IMR-90 (cell line): Measurements from ENCODE around the gene CDHR3. TPM values are rescaled to one million over a fixed set of nuclear protein-coding genes. Genes with fewer than 3 reads are reported as not detected.
A peak's percentile ranks its signal among the peaks of the same experiment; 100 is the strongest.

Source experiments
- ATAC-seq: fragments of 200-7000 bp; cut with Tn5 transposase; 2 replicates; pipeline ENCODE4 v1.9.1; 2020; ENCODE audit warnings: low read depth, mild to moderate bottlenecking, moderate library complexity
- BruUV-seq: library from RNA; stranded (reverse); fragments of 400-500 nt; replicated peaks from 2 replicates; lab custom pipeline; 2021; lab: Mats Ljungman, UMichigan
- CTCF ChIA-PET: fragments of 300-600 bp; formaldehyde crosslinking; extraction: SDS; loops from one replicate; lab custom pipeline; 2021; ENCODE audit warnings: antibody characterized with exemption; lab: Yijun Ruan, JAX
- POLR2A ChIA-PET: fragments of 300-600 bp; sonication (Branson Sonifier 250); formaldehyde crosslinking; loops from one replicate; lab custom pipeline; 2022; ENCODE audit warnings: antibody characterized with exemption; ENCODE audit not compliant: unreplicated experiment; lab: Charles Lee
- DNase-seq: peaks from one replicate; pipeline ENCODE4 v3.0.0; 2013
- H2AFZ ChIP-seq: replicated peaks from 2 replicates; pipeline ENCODE3; 2013; ENCODE audit warnings: low read length, mild to moderate bottlenecking; ENCODE audit not compliant: poor library complexity
- H2AK5ac ChIP-seq: 2 replicates; pipeline ENCODE4 v1.6.1; 2013; ENCODE audit warnings: low read depth, low read length, inconsistent platforms
- H2AK9ac ChIP-seq: replicated peaks from 2 replicates; pipeline ENCODE3; 2013; ENCODE audit warnings: mild to moderate bottlenecking, low read depth, low read length, moderate library complexity; ENCODE audit not compliant: poor library complexity
- H2BK120ac ChIP-seq: 2 replicates; pipeline ENCODE4 v1.6.1; 2013; ENCODE audit warnings: low read depth, low read length, inconsistent platforms
- H2BK15ac ChIP-seq: 3 replicates; pipeline ENCODE4 v1.6.1; 2013; ENCODE audit warnings: low read depth, low read length, inconsistent platforms
- H2BK20ac ChIP-seq: 2 replicates; pipeline ENCODE4 v1.6.1; 2013; ENCODE audit warnings: low read depth, mild to moderate bottlenecking, inconsistent platforms, low read length, moderate library complexity
- H2BK5ac ChIP-seq: 2 replicates; pipeline ENCODE4 v1.6.1; 2013; ENCODE audit warnings: mild to moderate bottlenecking, low read depth, low read length, inconsistent platforms; ENCODE audit not compliant: poor library complexity, severe bottlenecking
- H3K14ac ChIP-seq: replicated peaks from 2 replicates; pipeline ENCODE4 v1.6.1; 2013; ENCODE audit warnings: low read depth, low read length, inconsistent platforms
- H3K18ac ChIP-seq: 2 replicates; pipeline ENCODE4 v1.6.1; 2013; ENCODE audit warnings: low read depth, low read length, control low read depth
- H3K23ac ChIP-seq: 2 replicates; pipeline ENCODE4 v1.6.1; 2013; ENCODE audit warnings: low read depth, low read length, inconsistent platforms
- H3K27ac ChIP-seq: 2 replicates; pipeline ENCODE4 v1.5.1; 2013; ENCODE audit warnings: mild to moderate bottlenecking, control low read depth, low read length; ENCODE audit not compliant: insufficient read depth
- H3K27me3 ChIP-seq: 2 replicates; pipeline ENCODE4 v1.6.1; 2013; ENCODE audit warnings: low read length; ENCODE audit not compliant: control insufficient read depth, insufficient read depth
- H3K36me3 ChIP-seq: 2 replicates; pipeline ENCODE4 v1.6.1; 2013; ENCODE audit warnings: low read length, mixed read lengths; ENCODE audit not compliant: control insufficient read depth, insufficient read depth
- H3K4ac ChIP-seq: 2 replicates; pipeline ENCODE4 v1.6.1; 2013; ENCODE audit warnings: low read depth, low read length, inconsistent platforms
- H3K4me1 ChIP-seq: 2 replicates; pipeline ENCODE4 v1.6.1; 2013; ENCODE audit warnings: low read length, mixed read lengths; ENCODE audit not compliant: control insufficient read depth, insufficient read depth
- H3K4me2 ChIP-seq: 2 replicates; pipeline ENCODE4 v1.6.1; 2013; ENCODE audit warnings: low read depth, mild to moderate bottlenecking, control low read depth, low read length, moderate library complexity
- H3K4me3 ChIP-seq: 2 replicates; pipeline ENCODE4 v1.5.1; 2013; ENCODE audit warnings: low read depth, mild to moderate bottlenecking, control low read depth, low read length, moderate library complexity; ENCODE audit not compliant: insufficient read depth
- H3K56ac ChIP-seq: 2 replicates; pipeline ENCODE4 v1.6.1; 2013; ENCODE audit warnings: low read length, inconsistent platforms; ENCODE audit not compliant: insufficient read depth; ENCODE audit errors: extremely low read depth
- H3K79me1 ChIP-seq, 2 experiments: 2 replicates each; pipeline ENCODE4 v1.6.1; 2013; ENCODE audit warnings: low read length in 2 of 2, inconsistent platforms in 1 of 2, low read depth in 1 of 2
- H3K9ac ChIP-seq: 2 replicates; pipeline ENCODE4 v1.6.1; 2013; ENCODE audit warnings: low read depth, low read length, control low read depth
- H3K9me1 ChIP-seq: 2 replicates; pipeline ENCODE4 v1.6.1; 2013; ENCODE audit warnings: low read length, inconsistent platforms; ENCODE audit not compliant: insufficient read depth
- H3K9me3 ChIP-seq: 2 replicates; pipeline ENCODE4 v1.6.1; 2013; ENCODE audit warnings: low read length; ENCODE audit not compliant: control insufficient read depth, insufficient read depth
- H4K20me1 ChIP-seq: 2 replicates; pipeline ENCODE4 v1.6.1; 2013; ENCODE audit warnings: low read length, inconsistent platforms; ENCODE audit not compliant: insufficient read depth
- H4K5ac ChIP-seq: 2 replicates; pipeline ENCODE4 v1.6.1; 2013; ENCODE audit warnings: mild to moderate bottlenecking, low read depth, low read length, control low read depth
- H4K8ac ChIP-seq, 2 experiments: 2 replicates each; pipeline ENCODE4 v1.6.1; 2013; ENCODE audit warnings: low read depth in 2 of 2, low read length in 2 of 2, control low read depth in 1 of 2, inconsistent platforms in 1 of 2
- H4K91ac ChIP-seq: 2 replicates; pipeline ENCODE4 v1.6.1; 2013; ENCODE audit warnings: low read depth, low read length, inconsistent platforms; ENCODE audit not compliant: insufficient read depth
- BHLHE40 ChIP-seq: fragments of 150-350 bp; IDR thresholded peaks from 2 replicates; pipeline ENCODE4 v1.6.1; 2016; ENCODE audit warnings: mild to moderate bottlenecking, low read depth, low read length
- CEBPB ChIP-seq: IDR thresholded peaks from 2 replicates; pipeline ENCODE4 v1.6.1; 2012; ENCODE audit warnings: low read depth, low read length, improper control_type of control experiment
- CHD1 ChIP-seq: IDR thresholded peaks from 2 replicates; pipeline ENCODE4 v1.6.1; 2012; ENCODE audit warnings: low read depth, low read length, improper control_type of control experiment
- MAFK ChIP-seq: IDR thresholded peaks from 2 replicates; pipeline ENCODE4 v1.6.1; 2012; ENCODE audit warnings: low read depth, low read length, improper control_type of control experiment
- MAZ ChIP-seq: IDR thresholded peaks from 2 replicates; pipeline ENCODE4 v1.6.1; 2012; ENCODE audit warnings: low read depth, mild to moderate bottlenecking, low read length, improper control_type of control experiment, moderate library complexity, borderline replicate concordance
- MXI1 ChIP-seq: IDR thresholded peaks from 2 replicates; pipeline ENCODE4 v1.6.1; 2012; ENCODE audit warnings: low read depth, mild to moderate bottlenecking, low read length, moderate library complexity, borderline replicate concordance
- NFE2L2 ChIP-seq: fragments of 150-350 bp; IDR thresholded peaks from 2 replicates; pipeline ENCODE4 v1.6.1; 2016; ENCODE audit warnings: low read depth, mild to moderate bottlenecking, low read length
- POLR2A ChIP-seq: IDR thresholded peaks from 2 replicates; pipeline ENCODE4 v1.6.1; 2012; ENCODE audit warnings: mild to moderate bottlenecking, low read depth, low read length
- RCOR1 ChIP-seq: IDR thresholded peaks from 2 replicates; pipeline ENCODE4 v1.6.1; 2012; ENCODE audit warnings: mild to moderate bottlenecking, low read length, improper control_type of control experiment; ENCODE audit not compliant: insufficient replicate concordance
- RFX5 ChIP-seq: IDR thresholded peaks from 2 replicates; pipeline ENCODE4 v1.8.0; 2012; ENCODE audit warnings: low read depth, mild to moderate bottlenecking, low read length, moderate library complexity
- SMC3 ChIP-seq: fragments of 150-350 bp; IDR thresholded peaks from 2 replicates; pipeline ENCODE4 v1.6.1; 2016; ENCODE audit warnings: low read depth, mild to moderate bottlenecking, antibody characterized with exemption, low read length, moderate library complexity
- WGBS, 2 experiments: methylation state at CpG; one replicate each; pipeline versions ENCODE4 v1.1.5 to v1.1.7; 2013; ENCODE audit warnings: missing lambda C conversion rate in 2 of 2; ENCODE audit not compliant: insufficient read length in 1 of 2; ENCODE audit errors: extremely low coverage in 2 of 2; 5-methylcytosine and 5-hydroxymethylcytosine counted together
- dilution Hi-C: fragments of 300-500 bp; cut with HindIII; formaldehyde crosslinking; loops from one replicate; pipeline ENCODE4 v1.14.3; 2018; ENCODE audit warnings: low sequenced_read_pairs; ENCODE audit not compliant: unreplicated experiment
- in situ Hi-C: fragments of 300-500 bp; cut with MboI; formaldehyde crosslinking; loops from 3 replicates; pipeline ENCODE4 v1.14.3; 2019; ENCODE audit warnings: low sequenced_read_pairs, inconsistent platforms, mixed read lengths
- intact Hi-C: fragments of 100-400 bp; cut with micrococcal nuclease; formaldehyde crosslinking; loops from 2 replicates; pipeline ENCODE4 v1.10.0; 2022
- polyA plus RNA-seq, 3 experiments: library from polyadenylated mRNA; depleted of rRNA; stranded (reverse); fragments of >200 nt; gene quantifications; 2 replicates each; pipeline ENCODE4 v1.2.3, GENCODE V29; 2012; ENCODE audit warnings: low replicate concordance in 1 of 3
- total RNA-seq: library from RNA; depleted of rRNA; stranded (reverse); fragments of >200 nt; gene quantifications from 2 replicates; pipeline ENCODE4 v1.2.3, GENCODE V29; 2012
- TF ChIP-seq, protein P1 (sequence below): fragments of 150-350 bp; IDR thresholded peaks from 2 replicates; pipeline ENCODE4 v1.6.1; 2017; ENCODE audit warnings: mild to moderate bottlenecking, antibody characterized with exemption, low read length, low read depth
- TF ChIP-seq, protein P2 (sequence below): fragments of 150-350 bp; IDR thresholded peaks from 2 replicates; pipeline ENCODE4 v1.6.1; 2016; ENCODE audit warnings: low read depth, mild to moderate bottlenecking, low read length, moderate library complexity, borderline replicate concordance

CDHR3 gene
- total and polyA plus RNA-seq, 2 of the 4 experiments (the other 2 are of a cell fraction) = 0.96 to 1.6 TPM

DNA sequence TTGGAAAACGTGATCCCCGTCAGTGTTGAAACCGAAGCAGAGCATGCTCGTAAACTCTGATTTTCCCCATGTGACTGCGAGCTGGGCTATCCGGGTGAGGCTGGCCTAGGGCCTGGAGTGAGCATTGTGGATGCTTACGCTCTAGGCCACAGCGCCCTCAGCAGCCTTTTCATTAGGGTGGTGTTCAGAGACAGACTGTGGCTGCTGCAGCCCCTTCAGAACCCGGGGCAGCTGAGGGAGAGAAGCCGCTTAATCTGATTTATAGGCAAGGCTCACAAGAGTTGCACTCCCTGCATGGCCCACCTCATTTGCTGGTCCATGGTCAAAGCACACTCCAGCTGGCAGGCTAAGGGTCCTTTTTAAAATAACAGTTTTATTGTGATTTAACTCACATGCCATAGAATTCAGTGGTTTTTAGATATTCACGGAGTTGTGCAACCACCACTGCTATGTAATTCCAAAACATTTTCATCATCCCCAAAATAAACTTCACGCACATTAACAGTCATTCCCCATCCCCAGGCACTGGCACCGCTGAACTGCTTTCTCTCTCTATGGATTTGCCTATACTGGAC lies 76.5 kb downstream of the CDHR3 start (continued):
- TF ChIP-seq CHD1 = no peak
- peak; percentile 14; the same call in 1 of the 2 replicates for TF ChIP-seq SMC3

- Histone ChIP-seq H3K9me3 (0 out of 2 replicates have a peak, but pooled peaks cover 2% of the 10 kb centered on the region), H3K36me3 (no peaks in the 10 kb centered on the region), H4K91ac (peak overlapping the region; percentile 70), H3K23ac (no peak overlapping the region), H2AFZ (peak overlapping the region; percentile 14), H3K9ac (no peak overlapping the region), H4K8ac (peak overlapping the region in 1 of 2 experiments; percentile 24; a peak in 2 of 4 replicates), H3K4me2 (no peak overlapping the region), H3K4ac (peak overlapping the region; percentile 74), H4K5ac (peak overlapping the region; percentile 41; the same call in 1 of the 2 replicates), H3K4me3 (no peak overlapping the region), H2BK120ac (peak overlapping the region; percentile 88), H2AK5ac (peak overlapping the region; percentile 82), H3K27me3 (peaks cover 7% of the 10 kb centered on the region), H3K56ac (no peak overlapping the region), H2BK20ac (peak overlapping the region; percentile 92), H3K9me1 (peaks cover 21% of the 10 kb centered on the region), H3K79me1 (no peaks in the 10 kb centered on the region), H4K20me1 (no peaks in the 10 kb centered on the region), H3K18ac (peak overlapping the region; percentile 75), H2BK15ac (peak overlapping the region; percentile 71; the same call in 1 of the 3 replicates), H3K14ac (peak overlapping the region; percentile 79; the same call in 1 of the 2 replicates), H3K27ac (peak overlapping the region; percentile 82; the same call in 1 of the 2 replicates), H2BK5ac (no peak overlapping the region), H3K4me1 (peaks cover 32% of the 10 kb centered on the region), H2AK9ac (peak overlapping the region; percentile 8)
- BruUV-seq = no TSS peak
- ChIA-PET POLR2A (interaction anchor here (0.6 kb wide), 2 partner anchors 22 to 341 kb away, joined by 3 read pairs; no protein-coding TSS in a partner anchor), CTCF (interaction anchor here (0.7 to 3.5 kb wide), 3 partner anchors 107 to 281 kb away, joined by 4 to 14 read pairs (median 9); no protein-coding TSS in a partner anchor)
- ATAC-seq = peak; percentile 2; the same call in 1 of the 2 replicates
- 100% methylated on average over 2 of the region's 6 CpGs; no CpG with 5 or more reads in 1 of the 2 experiments for WGBS, 2 experiments
- intact Hi-C loops (loop anchor here (5.0 to 10.0 kb wide), 3 partner anchors 209 to 896 kb away; partner anchors contain the start of gene EFCAB10), dilution Hi-C loops (no loop called here), in situ Hi-C loops (loop anchor here (5.0 kb wide), 2 partner anchors 274 to 394 kb away; no protein-coding TSS in a partner anchor)
- peak; percentile 29 for DNase-seq
- TF ChIP-seq MAFK (no peak), CEBPB (no peak), MXI1 (no peak), POLR2A (no peak), BHLHE40 (no peak), MAZ (no peak), NFE2L2 (no peak), SMC3 (0 out of 2 replicates have a peak, but pooled peaks have one; percentile 10), RCOR1 (no peak), RFX5 (no peak)
- TF ChIP-seq, protein P1, sequence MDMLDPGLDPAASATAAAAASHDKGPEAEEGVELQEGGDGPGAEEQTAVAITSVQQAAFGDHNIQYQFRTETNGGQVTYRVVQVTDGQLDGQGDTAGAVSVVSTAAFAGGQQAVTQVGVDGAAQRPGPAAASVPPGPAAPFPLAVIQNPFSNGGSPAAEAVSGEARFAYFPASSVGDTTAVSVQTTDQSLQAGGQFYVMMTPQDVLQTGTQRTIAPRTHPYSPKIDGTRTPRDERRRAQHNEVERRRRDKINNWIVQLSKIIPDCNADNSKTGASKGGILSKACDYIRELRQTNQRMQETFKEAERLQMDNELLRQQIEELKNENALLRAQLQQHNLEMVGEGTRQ = no peak
- TF ChIP-seq, protein P2, sequence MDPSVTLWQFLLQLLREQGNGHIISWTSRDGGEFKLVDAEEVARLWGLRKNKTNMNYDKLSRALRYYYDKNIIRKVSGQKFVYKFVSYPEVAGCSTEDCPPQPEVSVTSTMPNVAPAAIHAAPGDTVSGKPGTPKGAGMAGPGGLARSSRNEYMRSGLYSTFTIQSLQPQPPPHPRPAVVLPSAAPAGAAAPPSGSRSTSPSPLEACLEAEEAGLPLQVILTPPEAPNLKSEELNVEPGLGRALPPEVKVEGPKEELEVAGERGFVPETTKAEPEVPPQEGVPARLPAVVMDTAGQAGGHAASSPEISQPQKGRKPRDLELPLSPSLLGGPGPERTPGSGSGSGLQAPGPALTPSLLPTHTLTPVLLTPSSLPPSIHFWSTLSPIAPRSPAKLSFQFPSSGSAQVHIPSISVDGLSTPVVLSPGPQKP = no peak
Measured at GRCh38 chr7:106041140-106041717, 78.2 kb downstream of the CDHR3 start.
